Measurements from ENCODE around the gene NHP2. TPM values are rescaled to one million over a fixed set of nuclear protein-coding genes. Genes with fewer than 3 reads are reported as not detected.
A peak's percentile ranks its signal among the peaks of the same experiment; 100 is the strongest.
"Not testable (repeated sequence)": the region's sequence is repeated elsewhere in the genome, so short reads cannot be mapped to it uniquely, and the experiment has no call there.

The NHP2 gene
- polyA plus RNA-seq, result 227 TPM

GRCh38 chr5:178153530-178154340 lies at the start of gene NHP2:
Gene NHP2 (minus strand): TSS chr5:178153885. CDS start chr5:178153817, 68 bp downstream.
- no peaks in the 10 kb centered on the region for H3K27me3 Mint-ChIP-seq
- H3K4me3 Mint-ChIP-seq, result peak within 1 kb of the TSS; percentile 89 to 99 (median 96)
- H3K36me3 Mint-ChIP-seq, result no peaks in the 10 kb centered on the region
- H3K9me3 Mint-ChIP-seq, result no peaks in the 10 kb centered on the region
- peaks cover 5 to 19% (median 5%) of the 10 kb centered on the region in 3 donors for H3K4me1 Mint-ChIP-seq
- H3K27ac Mint-ChIP-seq, result peak within 1 kb of the TSS; percentile 78 to 98 (median 94)

- Mint-ChIP-seq H3K27me3 (no peaks in the 10 kb centered on the region), H3K4me1 (peaks cover 12 to 13% (median 13%) of the 10 kb centered on the region in 3 donors), H3K4me3 (peak overlapping the region; percentile 50 to 85 (median 67)), H3K36me3 (peaks cover 3% of the 10 kb centered on the region), H3K27ac (peak overlapping the region in 2 of 3 donors; percentile 19 to 84), H3K9me3 (peaks cover 0 to 2% (median 0%) of the 10 kb centered on the region in 3 donors)
Observed at GRCh38 chr5:178202541-178202940, 48.9 kb upstream of the NHP2 start.

- H3K27me3 Mint-ChIP-seq, result no peaks in the 10 kb centered on the region
- H3K4me1 Mint-ChIP-seq, result peaks cover 10 to 13% (median 12%) of the 10 kb centered on the region in 3 donors
- H3K36me3 Mint-ChIP-seq, result peaks cover 3% of the 10 kb centered on the region
- H3K27ac Mint-ChIP-seq, result peak overlapping the region; percentile 12 to 68 (median 63)
- peak overlapping the region in 3 of 4 donors; percentile 50 to 58 (median 51) for H3K4me3 Mint-ChIP-seq
- H3K9me3 Mint-ChIP-seq, result peaks cover 0 to 2% (median 0%) of the 10 kb centered on the region in 3 donors
Observed at GRCh38 chr5:178201927-178202235, 48.2 kb upstream of the NHP2 start.

GRCh38 chr5:178201221-178201926 lies 47.7 kb upstream of the NHP2 start:
- peaks cover 2% of the 10 kb centered on the region for H3K36me3 Mint-ChIP-seq
- H3K4me1 Mint-ChIP-seq, result peaks cover 9 to 11% (median 9%) of the 10 kb centered on the region in 3 donors
- H3K27me3 Mint-ChIP-seq, result no peaks in the 10 kb centered on the region
- peak overlapping the region in 2 of 4 donors; percentile 50 to 51 for H3K4me3 Mint-ChIP-seq
- H3K9me3 Mint-ChIP-seq, result peaks cover 0 to 2% (median 0%) of the 10 kb centered on the region in 3 donors
- H3K27ac Mint-ChIP-seq, result peak overlapping the region in 2 of 3 donors; percentile 12 to 68

GRCh38 chr5:178199581-178200434 lies 46.1 kb upstream of the NHP2 start:
- Mint-ChIP-seq H3K27ac (peak overlapping the region in 1 of 3 donors; percentile 44), H3K4me1 (peaks cover 0 to 4% (median 0%) of the 10 kb centered on the region in 3 donors), H3K9me3 (peaks cover 0 to 2% (median 0%) of the 10 kb centered on the region in 3 donors), H3K4me3 (peak overlapping the region in 2 of 4 donors; percentile 37 to 73), H3K36me3 (no peaks in the 10 kb centered on the region), H3K27me3 (no peaks in the 10 kb centered on the region)

- Mint-ChIP-seq H3K4me3 (no peak overlapping the region), H3K9me3 (no peaks in the 10 kb centered on the region), H3K4me1 (no peaks in the 10 kb centered on the region), H3K36me3 (no peaks in the 10 kb centered on the region), H3K27ac (no peak overlapping the region), H3K27me3 (peaks cover 6% of the 10 kb centered on the region)
Observed at GRCh38 chr5:178198706-178199105, 45.0 kb upstream of the NHP2 start.

GRCh38 chr5:178198151-178198550 lies 44.5 kb upstream of the NHP2 start:
- not testable (repeated sequence) for H3K36me3 Mint-ChIP-seq, H3K4me1 Mint-ChIP-seq, H3K9me3 Mint-ChIP-seq, H3K4me3 Mint-ChIP-seq, H3K27ac Mint-ChIP-seq
- peaks cover 11% of the 10 kb centered on the region for H3K27me3 Mint-ChIP-seq

GRCh38 chr5:178196986-178197385 lies 43.3 kb upstream of the NHP2 start:
- Mint-ChIP-seq H3K4me3 (no peak overlapping the region), H3K27me3 (peaks cover 15% of the 10 kb centered on the region), H3K4me1 (peaks cover 0 to 4% (median 0%) of the 10 kb centered on the region in 3 donors), H3K9me3 (no peaks in the 10 kb centered on the region), H3K36me3 (peaks cover 1% of the 10 kb centered on the region), H3K27ac (no peak overlapping the region)

GRCh38 chr5:178196281-178196812 lies 42.7 kb upstream of the NHP2 start:
- Mint-ChIP-seq H3K4me3 (no peak overlapping the region), H3K36me3 (peaks cover 1% of the 10 kb centered on the region), H3K4me1 (peaks cover 0 to 4% (median 0%) of the 10 kb centered on the region in 3 donors)

GRCh38 chr5:178194026-178194425 lies 40.3 kb upstream of the NHP2 start:
- no peak overlapping the region for H3K4me3 Mint-ChIP-seq
- peaks cover 24% of the 10 kb centered on the region for H3K27me3 Mint-ChIP-seq
- H3K27ac Mint-ChIP-seq, result no peak overlapping the region
- H3K4me1 Mint-ChIP-seq, result peaks cover 0 to 4% (median 0%) of the 10 kb centered on the region in 3 donors
- H3K9me3 Mint-ChIP-seq, result no peaks in the 10 kb centered on the region
- H3K36me3 Mint-ChIP-seq, result peaks cover 1% of the 10 kb centered on the region

More at GRCh38 chr5:178196281-178196812, 42.7 kb upstream of the NHP2 start:
- Mint-ChIP-seq H3K9me3 (no peaks in the 10 kb centered on the region), H3K27me3 (peaks cover 15% of the 10 kb centered on the region), H3K27ac (no peak overlapping the region)

- peak overlapping the region in 1 of 4 donors; percentile 66 for H3K4me3 Mint-ChIP-seq
- peaks cover 30% of the 10 kb centered on the region for H3K27me3 Mint-ChIP-seq
- H3K27ac Mint-ChIP-seq, result peak overlapping the region in 1 of 3 donors; percentile 6
- no peaks in the 10 kb centered on the region for H3K9me3 Mint-ChIP-seq
- peaks cover 0 to 4% (median 0%) of the 10 kb centered on the region in 3 donors for H3K4me1 Mint-ChIP-seq
- peaks cover 1% of the 10 kb centered on the region for H3K36me3 Mint-ChIP-seq
Observed at GRCh38 chr5:178193251-178193809, 39.6 kb upstream of the NHP2 start.

- Mint-ChIP-seq H3K27me3 (peaks cover 31% of the 10 kb centered on the region), H3K4me3 (no peak overlapping the region), H3K9me3 (no peaks in the 10 kb centered on the region), H3K4me1 (peaks cover 0 to 4% (median 0%) of the 10 kb centered on the region in 3 donors), H3K27ac (peak overlapping the region in 1 of 3 donors; percentile 6), H3K36me3 (peaks cover 1% of the 10 kb centered on the region)
Observed at GRCh38 chr5:178192787-178193186, 39.1 kb upstream of the NHP2 start.

GRCh38 chr5:178192244-178192643 lies 38.6 kb upstream of the NHP2 start:
- H3K27ac Mint-ChIP-seq, result no peak overlapping the region
- H3K9me3 Mint-ChIP-seq, result no peaks in the 10 kb centered on the region
- H3K4me1 Mint-ChIP-seq, result peaks cover 0 to 4% (median 0%) of the 10 kb centered on the region in 3 donors
- H3K36me3 Mint-ChIP-seq, result peaks cover 1% of the 10 kb centered on the region
- H3K27me3 Mint-ChIP-seq, result peaks cover 31% of the 10 kb centered on the region
- no peak overlapping the region for H3K4me3 Mint-ChIP-seq

- Mint-ChIP-seq H3K27me3 (peaks cover 31% of the 10 kb centered on the region), H3K27ac (no peak overlapping the region), H3K36me3 (peaks cover 1% of the 10 kb centered on the region), H3K9me3 (no peaks in the 10 kb centered on the region), H3K4me1 (peaks cover 0 to 4% (median 0%) of the 10 kb centered on the region in 3 donors), H3K4me3 (no peak overlapping the region)
Observed at GRCh38 chr5:178191661-178192060, 38.0 kb upstream of the NHP2 start.

All from IgD-negative memory B cell (primary cell).